Stimulated activated CD4-positive, alpha-beta T cell treated with anti-CD3 and anti-CD28 coated beads, Interleukin-2, amount 100 ng/mL, for 24 hours (primary cell): Measurements from ENCODE around the gene RHOU.

ENCODE experiments used
- DNase-seq, 2 donors: peaks; one replicate each; pipeline ENCODE4 v3.0.0-alpha.2; 2020

The RHOU gene

DNA sequence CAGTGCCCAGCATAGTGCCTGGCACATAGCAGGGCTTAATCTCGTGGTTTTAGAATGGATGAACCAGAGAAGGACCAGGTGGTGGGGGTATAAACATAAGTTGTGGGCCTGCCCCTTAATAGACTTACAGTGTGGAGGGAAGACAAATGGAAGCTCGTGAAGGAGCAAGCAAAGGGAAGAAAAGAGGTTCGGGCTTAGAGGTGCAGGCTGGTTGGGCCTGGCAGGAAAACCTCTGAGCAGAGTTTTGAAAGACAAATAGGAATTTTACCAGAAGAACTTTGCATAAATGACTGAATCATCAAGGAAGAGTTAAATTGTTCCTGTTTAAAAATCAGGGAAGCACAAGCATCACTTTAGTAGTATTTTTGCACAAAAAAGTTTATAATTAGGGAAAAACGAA is 4.5 kb downstream of the RHOU start:
- DNase-seq: no peak

DNA sequence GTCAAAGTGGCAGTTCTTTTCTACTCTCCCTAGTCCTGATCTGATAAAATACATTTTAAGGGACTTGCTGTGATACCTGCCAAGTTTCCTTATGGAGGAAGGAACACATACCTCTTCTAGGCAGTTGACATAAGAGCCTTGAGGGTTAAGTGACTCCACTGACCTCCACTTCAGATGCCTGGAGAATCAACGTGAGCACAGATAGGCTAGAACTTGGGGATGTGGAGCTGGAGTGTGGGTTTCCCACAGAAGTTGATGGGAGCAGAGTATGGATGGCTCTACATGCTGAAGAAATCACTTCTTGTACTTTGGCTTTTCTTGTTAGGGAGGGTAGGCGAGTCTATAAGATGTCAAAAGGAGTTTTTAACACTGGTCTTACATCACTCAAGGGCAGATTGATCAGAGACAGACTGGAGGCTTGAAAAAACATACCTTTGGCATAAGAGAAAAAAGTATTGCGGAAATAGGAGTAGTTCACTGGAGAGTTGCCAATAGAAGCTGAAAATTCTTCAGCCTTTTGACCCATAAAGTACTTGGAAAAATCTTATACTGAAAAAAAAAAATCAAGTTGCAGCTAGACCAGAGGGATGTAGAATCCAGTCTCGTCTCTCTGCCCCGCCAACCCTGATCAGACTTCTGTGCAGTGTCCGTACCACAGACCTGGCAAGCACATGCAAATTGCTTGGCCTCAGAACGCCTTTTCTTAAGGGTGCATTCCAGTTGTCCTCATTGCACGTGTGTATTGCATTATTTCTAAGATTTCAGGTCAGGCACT is 5.5 kb downstream of the RHOU start:
- no peak for DNase-seq

DNA sequence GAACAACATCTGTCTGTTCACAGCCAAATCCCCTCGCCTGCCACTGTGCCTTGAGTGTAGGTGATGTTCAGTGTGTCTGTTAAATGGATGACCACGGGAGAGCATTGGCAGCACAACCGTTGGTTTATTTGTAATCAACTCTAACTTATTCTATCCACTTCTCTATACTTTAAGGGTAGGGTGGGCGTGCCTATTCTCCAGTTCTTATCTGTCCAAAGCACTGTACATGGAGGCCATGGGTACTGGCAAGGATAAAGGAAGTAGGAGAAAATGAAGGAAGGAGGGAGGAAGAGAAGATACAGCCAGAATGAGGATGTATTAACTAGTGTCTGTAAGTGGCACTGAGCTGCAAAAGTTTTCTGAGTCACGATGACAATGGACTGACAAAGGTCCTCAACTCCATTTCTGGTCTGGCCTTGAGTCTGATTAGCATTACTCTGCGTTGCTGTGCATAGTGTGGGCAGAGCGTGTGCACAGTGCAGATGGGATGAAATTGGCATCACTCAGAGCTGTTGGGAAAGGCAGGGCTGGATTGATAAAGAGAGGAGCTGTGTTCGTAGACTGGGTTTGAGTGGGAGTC is 7.1 kb downstream of the RHOU start:
- DNase-seq: no peak

DNA sequence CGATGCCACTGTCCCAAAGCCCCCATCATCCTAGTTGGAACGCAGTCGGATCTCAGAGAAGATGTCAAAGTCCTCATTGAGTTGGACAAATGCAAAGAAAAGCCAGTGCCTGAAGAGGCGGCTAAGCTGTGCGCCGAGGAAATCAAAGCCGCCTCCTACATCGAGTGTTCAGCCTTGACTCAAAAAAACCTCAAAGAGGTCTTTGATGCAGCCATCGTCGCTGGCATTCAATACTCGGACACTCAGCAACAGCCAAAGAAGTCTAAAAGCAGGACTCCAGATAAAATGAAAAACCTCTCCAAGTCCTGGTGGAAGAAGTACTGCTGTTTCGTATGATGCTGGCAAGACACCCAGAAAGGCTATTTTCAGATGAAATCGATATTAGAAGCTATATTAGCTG is 8.1 kb downstream of the RHOU start:
- no peak for DNase-seq

DNA sequence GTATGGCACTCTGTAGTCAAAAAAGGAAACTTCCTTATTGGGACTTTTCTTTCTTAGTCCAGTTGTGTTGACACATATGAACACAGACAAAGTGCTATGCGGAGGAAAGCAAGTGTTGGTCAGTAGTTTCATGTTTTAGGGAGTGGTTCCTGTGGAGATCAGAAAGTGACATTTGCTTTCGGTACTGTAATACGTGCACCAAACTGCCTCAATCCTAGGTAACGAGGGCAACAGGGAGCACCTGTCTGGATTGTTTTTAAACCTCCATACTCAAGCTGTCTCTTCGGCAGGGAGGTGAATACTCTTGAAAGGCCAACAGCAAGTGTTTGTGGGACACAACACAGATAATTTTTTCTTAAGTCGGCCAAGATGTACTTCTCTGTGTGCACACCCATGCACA is 9.1 kb downstream of the RHOU start:
- DNase-seq: no peak

DNA sequence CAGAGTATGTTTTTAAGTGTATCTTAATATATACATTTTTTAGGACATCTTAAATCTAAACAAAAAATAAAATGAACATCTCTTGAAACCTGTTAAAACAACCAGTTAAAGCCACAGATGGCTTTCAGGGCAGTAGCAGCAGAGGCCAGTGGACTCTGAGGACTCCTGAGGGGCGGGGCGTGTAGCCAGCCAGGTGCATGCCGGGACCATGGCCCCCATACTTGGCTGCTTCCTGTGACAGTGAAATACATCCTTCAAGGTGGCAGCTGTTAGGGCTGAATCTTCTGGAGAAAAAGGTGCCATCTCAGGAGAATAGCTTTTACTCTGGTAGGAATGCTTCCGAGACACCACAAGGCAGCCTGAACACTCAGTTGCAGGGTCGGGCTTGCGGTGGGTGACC is 9.6 kb downstream of the RHOU start:
- no peak for DNase-seq

DNA sequence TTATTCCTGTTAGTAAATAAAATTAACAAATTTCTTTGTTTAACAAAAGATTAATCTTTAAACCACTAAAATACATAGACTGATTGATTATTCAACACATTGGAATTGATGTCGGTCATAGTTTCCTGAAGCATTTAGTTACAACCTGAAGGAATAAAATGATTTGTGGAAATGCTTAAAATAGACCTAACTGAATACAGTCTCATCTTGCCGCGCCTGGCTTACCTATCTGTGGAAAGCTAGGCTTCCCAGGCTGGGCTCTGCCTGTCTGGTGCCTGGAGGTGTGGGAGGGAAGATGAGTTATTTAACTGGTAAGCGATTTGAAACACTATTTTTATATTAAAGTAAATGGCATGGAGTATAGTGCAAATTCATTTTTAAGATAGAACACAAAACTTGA is 10.2 kb downstream of the RHOU start:
- DNase-seq: no peak

DNA sequence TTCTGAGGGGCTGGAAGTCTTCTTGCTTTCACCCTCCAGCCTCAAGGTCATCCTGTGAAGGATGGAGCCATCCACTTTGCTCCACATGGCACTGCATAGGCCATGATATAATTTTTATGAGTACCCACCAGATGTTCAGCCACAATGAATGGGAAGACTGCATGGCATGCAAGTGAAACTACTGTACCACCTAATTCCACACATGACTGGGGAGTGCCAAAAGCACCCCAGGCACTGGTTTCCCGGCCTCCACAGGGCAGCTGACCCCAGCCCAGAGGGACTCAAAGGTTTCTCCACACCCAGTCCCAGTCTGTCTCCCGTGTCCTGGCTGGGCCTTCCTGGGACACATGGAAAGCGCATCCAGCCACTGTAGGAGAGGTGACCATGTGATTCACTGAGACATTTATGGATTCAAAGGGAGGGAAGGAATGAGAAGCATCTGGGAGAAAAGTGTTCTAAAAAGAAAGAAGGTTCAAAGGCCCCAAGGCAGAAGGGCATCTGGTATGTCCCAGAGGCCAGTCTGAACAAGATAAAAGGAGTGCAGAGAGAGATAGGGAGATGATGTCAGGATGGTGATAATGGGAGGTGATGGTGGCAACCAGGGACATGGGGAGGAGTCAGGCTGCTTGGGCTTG is 12.1 kb downstream of the RHOU start:
- no peak for DNase-seq

DNA sequence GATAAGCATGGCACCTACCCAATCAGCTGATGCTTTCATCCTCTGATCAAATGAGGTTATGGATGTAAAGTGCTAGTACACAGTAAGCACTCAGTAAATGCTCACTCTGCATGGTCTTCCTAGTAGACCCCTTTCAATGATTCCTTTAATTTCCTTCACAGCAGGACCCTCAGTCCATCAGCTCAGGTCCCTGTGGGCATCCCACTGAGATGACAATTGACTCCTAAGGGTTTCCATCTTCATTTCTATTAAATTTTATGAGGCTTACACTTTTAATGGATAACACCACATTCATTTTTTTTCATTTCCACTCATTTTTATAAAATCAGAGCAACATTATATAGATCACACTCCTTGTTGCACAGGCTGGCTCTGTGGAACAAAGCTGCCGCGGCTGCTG is 12.8 kb downstream of the RHOU start:
- no peak for DNase-seq

DNA sequence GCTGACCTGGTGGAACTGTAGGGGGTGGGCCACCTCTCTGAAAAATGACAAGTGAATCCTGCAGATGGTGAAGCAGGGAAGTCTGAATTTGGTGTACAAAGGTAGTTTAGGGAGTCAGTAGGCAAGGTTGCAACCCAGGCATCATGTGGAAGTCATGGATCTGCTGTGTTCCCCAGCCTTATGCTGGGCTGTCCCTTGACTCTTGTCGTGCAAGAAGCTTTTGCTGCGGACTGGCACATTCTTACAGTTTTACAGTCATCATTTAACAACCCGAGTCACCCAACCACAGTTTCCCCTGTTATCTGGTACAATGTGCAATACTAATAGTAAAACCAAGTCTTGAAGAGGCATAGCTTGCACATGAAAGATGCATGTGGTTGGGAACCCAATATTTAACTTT is 13.2 kb downstream of the RHOU start:
- DNase-seq: peak in 1 of 2 donors; percentile 5

DNA sequence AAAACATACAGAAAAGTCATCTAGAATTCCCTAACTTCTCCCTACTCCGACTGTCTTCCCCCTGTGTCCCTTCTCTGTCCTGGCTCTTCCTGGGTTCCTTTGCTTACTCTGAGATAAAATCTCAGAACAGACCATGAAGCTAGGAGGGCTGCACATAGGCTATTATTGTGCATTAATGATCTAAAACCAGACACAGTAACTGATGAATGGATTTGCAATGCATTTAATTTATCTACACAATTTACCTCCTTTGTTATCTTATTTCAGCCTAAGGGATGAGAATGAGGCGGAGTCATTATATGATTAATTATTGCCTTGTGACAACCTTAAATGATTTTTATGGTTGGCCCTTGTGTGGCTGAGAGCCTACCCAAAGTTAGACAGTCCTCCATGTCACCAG is 14.5 kb downstream of the RHOU start:
- DNase-seq: no peak

DNA sequence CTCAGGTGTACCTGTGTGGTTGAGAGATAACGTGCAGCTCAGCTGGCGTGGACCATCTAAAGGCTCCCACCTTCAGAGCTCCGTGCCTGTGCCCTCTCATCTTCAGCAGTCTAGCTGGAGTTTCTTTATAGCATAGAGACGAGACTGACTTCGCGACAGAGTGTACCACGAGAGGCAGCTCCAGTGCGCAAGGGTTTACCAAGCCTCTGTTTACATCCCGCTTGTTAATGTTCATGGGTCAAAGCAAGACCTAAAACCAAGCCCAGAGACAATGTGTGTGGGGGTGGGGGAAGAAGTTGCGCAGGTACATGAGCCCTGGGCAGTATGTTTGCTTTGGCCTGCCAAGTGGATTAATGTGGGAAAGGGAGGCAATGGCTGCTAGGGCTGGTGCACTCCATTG is 15.6 kb downstream of the RHOU start:
- DNase-seq: no peak

DNA sequence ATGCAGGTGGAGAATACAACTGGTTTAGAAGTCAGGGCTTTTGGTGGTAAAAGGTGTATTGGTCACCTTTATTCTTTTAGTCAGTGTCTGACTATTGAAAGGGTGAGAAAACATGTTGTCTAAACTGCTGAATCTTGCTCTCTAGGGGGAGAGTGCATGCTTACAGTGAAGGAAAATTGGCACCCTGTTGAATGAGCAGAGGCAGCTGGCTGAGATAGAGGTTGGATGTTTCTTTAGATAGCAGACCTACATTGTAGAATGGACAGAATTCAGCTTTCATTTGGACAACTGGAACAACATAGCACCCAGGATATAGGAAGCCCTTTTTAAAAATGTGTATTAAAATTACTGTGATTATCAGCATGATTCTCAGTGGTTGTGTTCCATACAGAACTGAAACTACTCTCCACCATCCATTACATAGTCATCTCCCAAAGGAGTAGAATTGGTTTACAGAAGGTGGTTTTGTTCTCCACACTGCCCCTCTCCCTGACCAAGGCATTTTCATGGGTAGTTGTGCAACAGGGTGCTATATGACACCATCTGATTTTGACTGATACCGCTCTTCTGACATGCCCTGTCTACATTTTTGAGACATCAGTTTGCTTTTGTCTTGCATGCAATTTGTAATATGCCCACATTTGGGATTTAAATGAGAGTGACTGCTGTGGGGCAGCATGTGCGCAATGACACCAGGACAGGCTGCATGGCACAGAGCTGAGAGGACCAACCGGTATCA is 16.2 kb downstream of the RHOU start:
- DNase-seq: no peak

DNA sequence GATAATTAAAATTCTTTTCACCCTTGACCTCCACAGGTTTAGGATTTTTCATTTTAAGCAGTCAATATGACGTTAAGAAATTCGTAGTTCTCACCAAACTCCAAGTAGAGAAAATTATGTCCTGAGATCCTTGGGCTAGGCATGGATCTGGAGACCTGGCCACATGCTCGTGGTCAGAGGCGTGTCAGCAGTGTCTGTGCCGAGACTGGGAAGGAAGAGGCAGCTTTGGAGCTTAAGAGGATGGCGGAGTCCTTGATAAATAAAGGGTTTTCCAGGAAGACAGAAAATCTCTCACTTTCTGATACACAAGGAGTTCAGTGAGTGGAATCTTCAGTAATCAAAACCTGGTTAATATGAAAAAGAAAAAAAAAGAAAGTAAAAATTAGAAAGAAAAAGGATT is 17.0 kb downstream of the RHOU start:
- DNase-seq: no peak

DNA sequence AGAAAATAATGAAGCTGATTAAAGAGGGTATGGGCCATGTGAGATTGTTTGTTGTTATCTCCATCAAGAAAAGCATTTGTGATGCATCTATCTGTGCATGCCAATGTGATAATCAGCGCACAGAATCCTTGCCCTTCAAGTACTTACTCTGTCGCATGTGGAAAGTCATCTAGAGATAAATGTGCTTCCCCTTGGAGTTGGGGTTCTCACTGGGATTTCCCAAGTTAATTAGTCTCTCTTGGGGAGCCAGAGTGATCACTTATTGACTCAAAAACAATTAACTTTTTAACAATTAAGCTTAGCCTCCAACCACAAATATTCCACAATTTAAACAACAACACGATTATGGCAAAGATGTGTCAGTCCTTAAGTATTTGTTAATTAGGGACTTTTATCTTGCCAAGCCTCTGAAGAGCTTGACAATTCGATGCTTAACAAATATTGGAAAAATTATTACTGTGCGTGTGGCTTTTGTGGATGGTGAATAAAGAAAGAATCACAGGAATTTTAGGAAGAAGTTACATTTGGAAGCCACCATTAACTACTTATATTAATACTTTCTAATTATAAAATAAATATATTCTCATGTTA is 17.5 kb downstream of the RHOU start:
- DNase-seq: no peak

DNA sequence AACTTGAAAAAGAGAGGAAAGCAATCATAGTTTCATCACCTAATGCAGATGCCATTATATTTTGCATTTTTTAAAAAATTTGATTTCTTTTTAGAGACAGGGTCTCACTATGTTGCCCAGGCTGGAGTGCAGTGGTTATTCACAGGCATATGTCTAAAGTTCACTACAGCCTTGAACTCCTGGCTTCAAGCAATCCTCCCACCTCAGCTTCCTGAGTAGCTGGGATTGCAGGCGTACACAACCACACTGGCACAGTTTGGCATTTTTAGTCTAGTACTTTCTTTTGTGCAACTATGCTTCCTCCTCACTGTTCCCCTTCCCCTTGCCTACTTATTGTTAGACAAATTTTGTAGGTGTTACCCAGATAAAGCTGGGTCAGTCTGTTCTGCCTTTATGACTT is 18.0 kb downstream of the RHOU start:
- no peak for DNase-seq

DNA sequence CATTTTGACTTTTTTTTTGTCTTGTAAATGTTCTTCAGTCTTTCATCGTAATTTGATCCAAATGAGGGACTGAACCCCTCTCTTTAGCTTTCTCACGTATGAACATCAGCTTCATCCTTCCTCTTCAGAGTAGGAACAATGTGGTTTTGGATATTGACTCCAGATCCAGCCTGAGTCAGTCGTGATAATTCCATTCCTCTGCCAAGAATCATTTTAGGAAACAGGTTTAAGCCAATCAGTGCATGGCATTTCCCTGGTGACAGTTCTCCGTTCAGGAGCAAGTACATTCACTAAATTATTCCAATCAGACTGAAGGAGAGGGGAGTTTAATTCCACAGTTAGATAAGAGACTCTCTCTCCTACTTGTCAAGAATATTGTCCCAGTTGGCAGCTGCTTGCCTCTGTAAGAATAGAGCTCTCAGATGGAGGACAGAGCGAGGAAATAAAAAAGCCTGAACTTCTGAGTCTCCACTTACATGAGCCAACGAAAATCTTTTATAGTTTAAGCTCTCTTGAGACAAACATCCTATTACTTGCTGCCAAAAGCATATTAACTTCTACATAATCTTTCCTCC is 18.6 kb downstream of the RHOU start:
- no peak for DNase-seq

DNA sequence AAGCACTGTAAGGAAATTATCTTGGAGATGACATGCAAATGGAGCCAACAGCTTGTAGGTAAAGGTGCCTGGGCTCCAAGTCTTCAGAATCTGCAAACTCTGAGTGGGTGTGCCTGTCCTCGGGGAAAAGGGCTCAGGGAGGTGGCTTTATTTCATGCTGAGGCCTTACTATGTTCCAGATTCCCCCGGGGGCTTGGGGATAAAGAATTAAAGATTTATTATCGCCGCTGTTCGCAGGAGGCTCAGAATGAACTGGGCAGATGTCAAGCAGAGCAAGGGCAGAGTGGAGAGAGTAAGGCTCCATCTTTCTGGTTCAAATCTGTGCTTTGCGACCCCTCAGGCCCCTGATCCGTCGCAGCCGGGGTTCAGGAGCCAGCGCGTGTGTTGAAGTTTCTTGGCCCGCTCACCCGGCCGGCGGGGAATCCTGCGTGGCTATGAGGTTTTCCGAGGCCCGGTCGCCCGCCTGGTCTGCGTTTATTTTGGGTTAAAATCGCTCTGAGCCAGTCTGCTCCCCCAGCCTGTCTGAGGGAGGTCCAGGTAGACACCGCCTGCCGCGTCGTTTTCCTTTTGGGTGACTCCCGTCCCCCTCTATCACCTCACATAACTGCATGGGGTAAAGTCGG is 19.5 kb downstream of the RHOU start:
- DNase-seq: no peak

DNA sequence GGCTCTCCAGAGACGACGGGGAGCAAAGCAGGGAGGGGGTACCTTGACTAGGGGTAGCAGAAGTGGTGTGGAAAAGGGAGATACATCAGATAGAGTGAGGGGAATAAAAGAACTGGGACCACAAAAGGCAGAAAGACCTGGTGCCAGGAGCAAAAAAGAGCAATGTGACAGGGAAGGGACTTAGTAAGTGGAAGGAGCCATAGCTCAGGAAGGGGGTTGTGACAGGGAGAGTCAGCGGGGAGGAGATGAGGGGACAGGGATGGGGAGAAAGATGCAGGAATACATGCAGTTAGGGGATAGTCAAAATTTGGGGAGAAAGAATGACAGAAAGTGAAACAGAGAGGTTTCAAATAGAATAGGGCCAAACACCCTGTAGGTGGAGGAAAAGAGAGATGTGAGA is 20.5 kb downstream of the RHOU start:
- DNase-seq: no peak

DNA sequence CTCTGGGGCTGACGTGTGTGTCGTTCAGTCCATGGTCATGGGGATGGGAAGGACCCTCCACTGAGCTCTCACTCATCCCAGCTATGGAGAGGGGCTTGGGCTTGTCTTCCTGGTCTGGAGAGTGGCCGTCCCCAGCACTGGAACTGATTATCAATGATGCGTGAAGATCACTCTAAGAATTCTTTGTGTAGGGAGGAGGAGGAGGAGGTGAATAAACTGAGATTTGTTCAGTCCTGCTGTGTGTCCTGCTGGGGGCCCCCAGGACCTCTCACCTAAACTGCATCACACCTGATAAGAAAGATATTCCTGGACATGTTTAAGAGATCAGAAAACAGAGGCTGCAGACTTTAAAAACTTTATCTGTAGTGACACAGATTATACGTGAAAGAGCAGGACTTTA is 21.2 kb downstream of the RHOU start:
- no peak for DNase-seq

DNA sequence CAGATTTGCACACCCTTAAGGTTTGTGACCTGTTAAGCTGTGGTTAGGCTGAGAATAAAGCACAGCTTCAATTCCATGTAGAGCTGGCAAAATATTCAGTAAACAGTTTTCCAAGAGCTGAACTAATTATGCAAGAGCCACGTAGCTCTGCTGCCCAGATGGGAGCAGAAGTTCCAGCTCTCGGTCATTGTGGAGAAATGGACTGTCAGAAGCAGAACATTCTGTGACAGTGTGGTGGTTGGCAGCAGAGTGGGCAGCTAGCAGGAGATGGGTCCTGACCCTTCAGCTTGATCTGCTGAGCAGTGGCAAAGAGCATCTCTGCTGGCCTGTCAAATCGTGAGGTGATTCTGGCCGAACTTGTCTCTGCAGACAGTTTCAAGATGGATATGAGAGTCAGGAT is 23.2 kb downstream of the RHOU start:
- DNase-seq: no peak

DNA sequence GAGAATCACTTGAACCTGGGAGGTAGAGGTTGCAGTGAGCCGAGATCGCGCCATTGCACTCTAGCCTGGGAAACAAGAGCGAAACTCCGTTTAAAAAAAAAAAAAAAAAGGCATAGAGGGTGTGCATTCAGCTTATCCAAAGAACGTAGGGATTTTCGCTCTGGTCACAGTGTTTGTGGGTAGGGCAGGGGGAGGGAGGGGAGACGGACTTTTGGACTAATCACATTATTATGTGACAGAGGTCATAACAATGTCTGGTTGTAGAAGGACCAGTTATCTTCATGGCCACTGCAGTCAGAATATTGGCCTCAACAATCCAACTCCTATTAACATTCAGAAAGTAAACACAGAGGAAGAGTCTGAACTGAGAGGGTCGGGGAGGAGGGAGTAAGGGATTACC is 25.7 kb downstream of the RHOU start:
- DNase-seq: no peak

DNA sequence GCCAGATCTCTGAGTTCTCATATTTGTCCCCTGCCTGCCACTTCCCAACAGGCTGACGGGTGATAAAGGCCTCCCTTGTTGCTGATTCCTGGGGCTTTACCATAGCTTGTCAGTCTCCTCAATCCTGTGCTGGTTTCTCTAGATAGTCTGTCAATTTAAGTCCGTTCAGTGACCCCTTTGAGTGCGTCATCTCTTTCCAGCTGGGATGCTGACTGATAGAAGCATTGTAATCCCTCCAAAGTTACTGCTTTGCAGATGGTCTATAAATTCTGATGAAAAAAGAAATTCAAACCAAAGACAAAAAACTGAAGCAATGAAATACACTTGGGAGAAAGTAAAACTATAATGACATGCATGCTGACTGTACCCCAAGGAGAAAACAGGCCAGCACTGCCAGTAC is 28.3 kb downstream of the RHOU start:
- no peak for DNase-seq
